H1 (cell line): ENCODE measurements around the gene ENDOU. TPM values are rescaled to one million over a fixed set of nuclear protein-coding genes. Genes with fewer than 3 reads are reported as not detected.

ENCODE experiments used
- CTCF ChIA-PET: fragments of 300-600 bp; sonication (Branson Sonifier 250); formaldehyde crosslinking; loops from one replicate; lab custom pipeline; 2021; ENCODE audit not compliant: partially characterized antibody; lab: Charles Lee
- POLR2A ChIA-PET: fragments of 300-600 bp; sonication (Branson Sonifier 250); formaldehyde crosslinking; loops from one replicate; lab custom pipeline; 2021; ENCODE audit warnings: inconsistent platforms; ENCODE audit not compliant: partially characterized antibody; lab: Charles Lee
- DNase-seq, 2 experiments: peaks; one replicate each; pipeline versions ENCODE4 v3.0.0 to v3.0.0-alpha.2; 2010 to 2022; ENCODE audit warnings: low spot score in 2 of 2, low read depth in 1 of 2, mixed read lengths in 1 of 2
- FAIRE-seq: peaks from 2 replicates; lab custom pipeline; 2011; peaks lifted over from hg19 to GRCh38; lab: Jason Lieb, UNC
- H2AFZ ChIP-seq: 2 replicates; pipeline ENCODE4 v1.8.1; 2012; ENCODE audit warnings: low read length, inconsistent platforms
- H2AK5ac ChIP-seq: 2 replicates; pipeline ENCODE4 v1.6.1; 2013; ENCODE audit warnings: low read depth, low read length
- H2BK120ac ChIP-seq: replicated peaks from 2 replicates; pipeline ENCODE3; 2013; ENCODE audit warnings: low read depth, low read length, inconsistent platforms
- H2BK12ac ChIP-seq: 2 replicates; pipeline ENCODE4 v1.6.1; 2013; ENCODE audit warnings: low read depth, low read length
- H2BK15ac ChIP-seq: 2 replicates; pipeline ENCODE4 v1.6.1; 2013; ENCODE audit warnings: low read length
- H2BK20ac ChIP-seq: 2 replicates; pipeline ENCODE4 v1.6.1; 2013; ENCODE audit warnings: low read length
- H2BK5ac ChIP-seq: 2 replicates; pipeline ENCODE4 v1.6.1; 2013; ENCODE audit warnings: low read depth, low read length
- H3K14ac ChIP-seq: 2 replicates; pipeline ENCODE4 v1.6.1; 2013; ENCODE audit warnings: inconsistent platforms; ENCODE audit not compliant: insufficient read length
- H3K18ac ChIP-seq: 2 replicates; pipeline ENCODE4 v1.6.1; 2013; ENCODE audit warnings: low read length; ENCODE audit errors: extremely low read depth
- H3K23ac ChIP-seq: 2 replicates; pipeline ENCODE4 v1.6.1; 2013; ENCODE audit warnings: inconsistent platforms; ENCODE audit not compliant: insufficient read length
- H3K23me2 ChIP-seq: 2 replicates; pipeline ENCODE4 v1.6.1; 2013; ENCODE audit warnings: low read depth, low read length
- H3K27ac ChIP-seq: 2 replicates; pipeline ENCODE4 v1.6.1; 2011; ENCODE audit warnings: low read depth, low read length, inconsistent platforms
- H3K27me3 ChIP-seq, 4 experiments: replicated peaks in 1 of 4; 1 replicate in 1 of 4; 2 replicates in 3 of 4; pipeline versions ENCODE4 v1.6.1 to v1.8.1; 2011 to 2013; ENCODE audit warnings: low read length in 3 of 4, mild to moderate bottlenecking in 3 of 4, inconsistent platforms in 2 of 4, mixed read lengths in 2 of 4, moderate library complexity in 1 of 4; ENCODE audit not compliant: control insufficient read depth in 3 of 4, insufficient read depth in 3 of 4; ENCODE audit errors: extremely low read depth in 1 of 4
- H3K36me3 ChIP-seq, 4 experiments: 2 replicates each; pipeline versions ENCODE4 v1.6.1 to v1.8.1; 2011 to 2013; ENCODE audit warnings: mild to moderate bottlenecking in 4 of 4, low read length in 3 of 4, moderate library complexity in 2 of 4, control low read depth in 1 of 4, inconsistent platforms in 1 of 4; ENCODE audit not compliant: insufficient read depth in 4 of 4, control insufficient read depth in 2 of 4
- H3K4ac ChIP-seq: replicated peaks from 2 replicates; pipeline ENCODE3; 2013; ENCODE audit warnings: low read length, low read depth, mixed read lengths, inconsistent platforms; ENCODE audit not compliant: insufficient read length
- H3K4me1 ChIP-seq, 4 experiments: replicated peaks in 1 of 4; 1 replicate in 1 of 4; 2 replicates in 3 of 4; pipeline versions ENCODE4 v1.6.1 to v1.8.1; 2011 to 2013; ENCODE audit warnings: low read length in 3 of 4, inconsistent platforms in 2 of 4, mixed read lengths in 1 of 4; ENCODE audit not compliant: insufficient read depth in 4 of 4, control insufficient read depth in 3 of 4
- H3K4me2 ChIP-seq, 2 experiments: 2 replicates each; pipeline versions ENCODE4 v1.6.1 to v1.8.1; 2011 to 2013; ENCODE audit warnings: low read depth in 2 of 2, low read length in 2 of 2, control low read depth in 1 of 2, inconsistent platforms in 1 of 2, mild to moderate bottlenecking in 1 of 2; ENCODE audit not compliant: insufficient read depth in 1 of 2
- H3K4me3 ChIP-seq, 4 experiments: fragments of 200-600, 300-600 bp in 1 of 4; sonication (generic), shearing (Covaris generic), sonication (Bioruptor Twin) in 1 of 4; 2 replicates each; pipeline versions ENCODE4 v1.5.1 to v1.8.1; 2011 to 2016; ENCODE audit warnings: low read length in 4 of 4, low read depth in 3 of 4, control low read depth in 2 of 4, inconsistent platforms in 2 of 4, mild to moderate bottlenecking in 2 of 4, mixed read lengths in 1 of 4, moderate library complexity in 1 of 4; ENCODE audit not compliant: insufficient read depth in 2 of 4; ENCODE audit errors: extremely low read depth in 1 of 4
- H3K56ac ChIP-seq: replicated peaks from 2 replicates; pipeline ENCODE3; 2013; ENCODE audit warnings: low read depth, mild to moderate bottlenecking, mixed read lengths, low read length, inconsistent platforms; ENCODE audit not compliant: insufficient read length
- H3K79me1 ChIP-seq: 2 replicates; pipeline ENCODE4 v1.6.1; 2013; ENCODE audit warnings: low read depth, low read length, control low read depth
- H3K79me2 ChIP-seq, 2 experiments: 2 replicates each; pipeline versions ENCODE4 v1.6.1 to v1.8.1; 2012 to 2013; ENCODE audit warnings: low read length in 2 of 2, mild to moderate bottlenecking in 2 of 2, inconsistent platforms in 1 of 2; ENCODE audit not compliant: insufficient read depth in 2 of 2, control insufficient read depth in 1 of 2
- H3K9ac ChIP-seq, 4 experiments: replicated peaks in 1 of 4; 1 replicate in 1 of 4; 2 replicates in 3 of 4; pipeline versions ENCODE4 v1.6.1 to v1.8.1; 2011 to 2013; ENCODE audit warnings: low read depth in 3 of 4, low read length in 3 of 4, control low read depth in 2 of 4, mild to moderate bottlenecking in 2 of 4, moderate library complexity in 2 of 4, inconsistent platforms in 1 of 4; ENCODE audit errors: extremely low read depth in 1 of 4
- H3K9me3 ChIP-seq, 2 experiments: 2 replicates each; pipeline versions ENCODE4 v1.6.1 to v1.8.1; 2012 to 2013; ENCODE audit warnings: mild to moderate bottlenecking in 2 of 2, moderate library complexity in 2 of 2, control low read depth in 1 of 2, inconsistent platforms in 1 of 2, low read depth in 1 of 2, low read length in 1 of 2, mixed read lengths in 1 of 2; ENCODE audit not compliant: insufficient read depth in 2 of 2
- H4K20me1 ChIP-seq, 2 experiments: replicated peaks in 1 of 2; 2 replicates each; pipeline versions ENCODE3 to v1.8.1; 2011 to 2013; ENCODE audit warnings: inconsistent platforms in 2 of 2, low read length in 2 of 2, mild to moderate bottlenecking in 1 of 2; ENCODE audit not compliant: insufficient read depth in 2 of 2, control insufficient read depth in 1 of 2
- H4K5ac ChIP-seq: 2 replicates; pipeline ENCODE4 v1.6.1; 2013; ENCODE audit warnings: low read length, low read depth, mixed read lengths, inconsistent platforms; ENCODE audit not compliant: insufficient read length
- H4K8ac ChIP-seq: 2 replicates; pipeline ENCODE4 v1.8.0; 2013; ENCODE audit warnings: mild to moderate bottlenecking, moderate library complexity, low read length, inconsistent platforms; ENCODE audit not compliant: insufficient read depth; ENCODE audit errors: extremely low read depth
- H4K91ac ChIP-seq: replicated peaks from 2 replicates; pipeline ENCODE3; 2013; ENCODE audit warnings: low read length, mixed read lengths, inconsistent platforms; ENCODE audit not compliant: insufficient read length
- EGR1 ChIP-seq: IDR thresholded peaks from 2 replicates; pipeline ENCODE4 v1.6.1; 2011; ENCODE audit warnings: low read depth, low read length, borderline replicate concordance
- EZH2 ChIP-seq: fragments of 200-600 bp; sonication (generic); IDR thresholded peaks from 2 replicates; pipeline ENCODE4 v1.7.1; 2012; ENCODE audit warnings: low read depth, mild to moderate bottlenecking, moderate library complexity, low read length, inconsistent platforms; ENCODE audit not compliant: severe bottlenecking
- SIRT6 ChIP-seq: IDR thresholded peaks from one replicate; pipeline ENCODE4 v1.7.1; 2012; ENCODE audit warnings: low read length, inconsistent platforms
- WGBS, 2 experiments: shearing (Covaris generic) in 1 of 2; methylation state at CpG; one replicate each; pipeline versions ENCODE4 v1.1.6 to v1.1.7; 2013 to 2015; ENCODE audit warnings: low lambda C conversion rate in 2 of 2, mixed read lengths in 2 of 2, inconsistent platforms in 1 of 2, low coverage in 1 of 2, missing lambda C conversion rate in 1 of 2; ENCODE audit not compliant: insufficient replicate concordance in 2 of 2, insufficient coverage in 1 of 2, insufficient read length in 1 of 2; ENCODE audit errors: extremely low coverage in 1 of 2, missing lambda C conversion rate in 1 of 2; 5-methylcytosine and 5-hydroxymethylcytosine counted together
- polyA plus RNA-seq, 7 experiments: library from polyadenylated mRNA; depleted of rRNA in 3 of 7; stranded (reverse) in 5 of 7; unstranded in 2 of 7; fragments of >200 nt in 5 of 7; fragments of 200-250 nt in 2 of 7; gene quantifications; 1 replicate in 5 of 7; 2 replicates in 1 of 7; 4 replicates in 1 of 7; pipeline versions ENCODE4 v1.2.1 to v1.2.3, GENCODE V29; 2011 to 2013; ENCODE audit warnings: missing spikeins in 2 of 7, mixed read lengths in 2 of 7
- total RNA-seq: library from RNA; stranded (reverse); fragmentation: NEBNext Ultra II Directional; extraction: Animal tissue kit (Norgen Biotek cat#: 25700); gene quantifications from 2 replicates; pipeline ENCODE4 v1.2.1, GENCODE V29; 2021

ENDOU gene
- total and polyA plus RNA-seq, 2 of the 8 experiments (the other 6 are each of a cell fraction or from before 2014, with no cell fraction given), result not detected

- H2BK5ac ChIP-seq, result no peak overlapping the region
- H3K79me1 ChIP-seq, result peaks cover 8% of the 10 kb centered on the region; the same call in 1 of the 2 replicates
- peak overlapping the region; percentile 63 for H3K27ac ChIP-seq
- POLR2A ChIA-PET, result interaction anchor here (1.1 to 2.0 kb wide), 5 partner anchors 8 to 74 kb away, joined by 3 to 5 read pairs (median 4); no protein-coding TSS in a partner anchor
- peak overlapping the region; percentile 70 to 76 for H3K4me2 ChIP-seq
- no peak overlapping the region for H2AK5ac ChIP-seq
- H3K18ac ChIP-seq, result no peak overlapping the region
- H3K4me1 ChIP-seq, result peaks cover 0 to 3% (median 0%) of the 10 kb centered on the region in 4 experiments; a peak in 1 of 7 replicates
- no peak for TF ChIP-seq EGR1
- TF ChIP-seq EZH2, result no peak
- no peak for TF ChIP-seq SIRT6
- no peak overlapping the region for H3K56ac ChIP-seq
- H4K5ac ChIP-seq, result peak overlapping the region; percentile 12
- H2AFZ ChIP-seq, result no peak overlapping the region
- H2BK20ac ChIP-seq, result no peak overlapping the region
- CTCF ChIA-PET, result interaction anchor here (0.7 to 64.6 kb wide), 3 partner anchors 12 to 74 kb away, joined by 3 to 2442 read pairs (median 38); partner anchors contain the start of gene SLC48A1
- no peak overlapping the region for H3K14ac ChIP-seq
- peak overlapping the region; percentile 42 to 92 (median 66) for H3K4me3 ChIP-seq
- FAIRE-seq (no peak), DNase-seq (no peak)
- H4K91ac ChIP-seq, result no peak overlapping the region
- WGBS, 2 experiments, result 15% methylated on average over 9 of the region's 9 CpGs; no CpG with 5 or more reads in 1 of the 2 experiments
- peaks cover 0 to 2% of the 10 kb centered on the region in 2 experiments for H4K20me1 ChIP-seq
- no peaks in the 10 kb centered on the region for H3K23me2 ChIP-seq
- H3K4ac ChIP-seq, result no peak overlapping the region
- H2BK15ac ChIP-seq, result no peak overlapping the region
- H3K23ac ChIP-seq, result no peak overlapping the region
- H3K36me3 ChIP-seq, result peaks cover 0 to 14% (median 3%) of the 10 kb centered on the region in 4 experiments; a peak in 5 of 8 replicates
- H3K79me2 ChIP-seq, result peaks cover 0 to 20% of the 10 kb centered on the region in 2 experiments; a peak in 3 of 4 replicates
- no peak overlapping the region for H2BK120ac ChIP-seq
- H3K27me3 ChIP-seq, result no peaks in the 10 kb centered on the region
- peak overlapping the region; percentile 76; the same call in 1 of the 2 replicates for H4K8ac ChIP-seq
- H3K9me3 ChIP-seq, result no peaks in the 10 kb centered on the region
- no peak overlapping the region for H2BK12ac ChIP-seq
- H3K9ac ChIP-seq, result peak overlapping the region in 3 of 4 experiments; percentile 2 to 59 (median 4); a peak in 4 of 7 replicates
Measured at GRCh38 chr12:47705229-47705565, 20.1 kb downstream of the ENDOU start.
